Measurements from ENCODE around the gene TMEM141. TPM values are rescaled to one million over a fixed set of nuclear protein-coding genes. Genes with fewer than 3 reads are reported as not detected.

The TMEM141 gene
- total RNA-seq, 2 experiments from 2014 or later, result 43.2 to 70.2 TPM

GRCh38 chr9:136806631-136807201 is 15.6 kb downstream of the TMEM141 start:
- no TSS peak for BruUV-seq (replicated peaks)
- H4K20me1 ChIP-seq (ENCODE audit: insufficient read depth, low read length), result peaks cover 15% of the 10 kb centered on the region; the same call in 1 of the 2 replicates
- no peaks in the 10 kb centered on the region for H3K9me3 ChIP-seq (ENCODE audit: low read length)
- ChIA-PET CTCF (ENCODE audit: unreplicated experiment) (no interaction called here), POLR2A (interaction anchor here (1.0 to 2.4 kb wide), 4 partner anchors 11 to 35 kb away, joined by 3 to 5 read pairs (median 3); partner anchors contain the start of gene AJM1)
- H3K79me2 ChIP-seq (ENCODE audit: insufficient read depth, low read depth, low read length), result peaks cover 38% of the 10 kb centered on the region
- H3K4me3 ChIP-seq (ENCODE audit: low read depth, low read length, poor library complexity, severe bottlenecking), result peak overlapping the region; percentile 100
- peaks cover 28% of the 10 kb centered on the region for H3K4me1 ChIP-seq (ENCODE audit: insufficient read depth, low read length, poor library complexity, severe bottlenecking)
- H3K36me3 ChIP-seq (ENCODE audit: insufficient read depth, low read length), result peaks cover 21% of the 10 kb centered on the region
- TF ChIP-seq CTCF (conservative IDR thresholded peaks at IDR 0.05; ENCODE audit: low read length) (no peak), EZH2phosphoT487 (IDR thresholded peaks at IDR 0.05; ENCODE audit: borderline replicate concordance, low read depth, low read length) (no peak)
- no peak overlapping the region for H3K27ac ChIP-seq (ENCODE audit: low read depth, low read length, poor library complexity, severe bottlenecking)
- DNase-seq (ENCODE audit: low spot score), result no peak
- H2AFZ ChIP-seq (ENCODE audit: low read length), result no peak overlapping the region
- H3K9me2 ChIP-seq (ENCODE audit: insufficient read depth, low read length), result no peaks in the 10 kb centered on the region
- intact Hi-C loops (cut with micrococcal nuclease; ENCODE audit: unreplicated experiment), result loop anchor here (2.0 kb wide), 1 partner anchor 16 kb away; the partner anchor contains the start of gene TMEM141
- H3K4me2 ChIP-seq (ENCODE audit: low read length), result peak overlapping the region; percentile 87

GRCh38 chr9:136807281-136808074 is 16.3 kb downstream of the TMEM141 start, which contains the start of gene RABL6:
RABL6 (plus strand) TSS chr9:136807948; CDS start chr9:136808197, 249 bp downstream.
- DNase-seq (ENCODE audit: low spot score), result peak; percentile 86
- no peaks in the 10 kb centered on the region for H3K9me2 ChIP-seq (ENCODE audit: insufficient read depth, low read length)
- H4K20me1 ChIP-seq (ENCODE audit: insufficient read depth, low read length), result peaks cover 15% of the 10 kb centered on the region; the same call in 1 of the 2 replicates
- BruUV-seq (replicated peaks), result TSS peak; percentile 57
- H2AFZ ChIP-seq (ENCODE audit: low read length), result peak within 1 kb of the TSS; percentile 71
- ChIA-PET CTCF (ENCODE audit: unreplicated experiment) (no interaction called here), POLR2A (interaction anchor here (1.0 to 2.4 kb wide), 4 partner anchors 10 to 34 kb away, joined by 3 to 5 read pairs (median 3); partner anchors contain the start of gene AJM1)
- peaks cover 29% of the 10 kb centered on the region for H3K36me3 ChIP-seq (ENCODE audit: insufficient read depth, low read length)
- peak within 1 kb of the TSS; percentile 73 for H3K27ac ChIP-seq (ENCODE audit: low read depth, low read length, poor library complexity, severe bottlenecking)
- peaks cover 44% of the 10 kb centered on the region for H3K79me2 ChIP-seq (ENCODE audit: insufficient read depth, low read depth, low read length)
- H3K9me3 ChIP-seq (ENCODE audit: low read length), result no peaks in the 10 kb centered on the region
- peaks cover 28% of the 10 kb centered on the region for H3K4me1 ChIP-seq (ENCODE audit: insufficient read depth, low read length, poor library complexity, severe bottlenecking)
- peak within 1 kb of the TSS; percentile 88 for H3K4me2 ChIP-seq (ENCODE audit: low read length)
- TF ChIP-seq CTCF (conservative IDR thresholded peaks at IDR 0.05; ENCODE audit: low read length), result no peak
- TF ChIP-seq EZH2phosphoT487 (IDR thresholded peaks at IDR 0.05; ENCODE audit: borderline replicate concordance, low read depth, low read length), result no peak
- intact Hi-C loops (cut with micrococcal nuclease; ENCODE audit: unreplicated experiment), result loop anchor here (2.0 kb wide), 2 partner anchors 17 to 41 kb away; partner anchors contain the start of genes PHPT1 and TMEM141
- H3K4me3 ChIP-seq (ENCODE audit: low read depth, low read length, poor library complexity, severe bottlenecking), result peak within 1 kb of the TSS; percentile 100
